Suprapubic skin (tissue), 4 donors: ENCODE data around the gene PI4KB.

ENCODE experiments used
- CTCF ChIP-seq, 2 donors: fragments of 200-600 bp in 1 of 2; fragments of 450-650 bp in 1 of 2; sonication (generic) in 1 of 2; IDR thresholded peaks; one replicate each; pipeline ENCODE4 v1.5.1; 2016 to 2019; ENCODE audit warnings: antibody characterized with exemption in 2 of 2, mild to moderate bottlenecking in 1 of 2, moderate library complexity in 1 of 2
- EP300 ChIP-seq: sonication (generic); formaldehyde crosslinking; IDR thresholded peaks from one replicate; pipeline ENCODE4 v1.6.1; 2017; ENCODE audit warnings: antibody characterized with exemption
- POLR2A ChIP-seq, 2 donors: fragments of 450-650 bp; IDR thresholded peaks; one replicate each; pipeline ENCODE4 v1.6.1; 2017; ENCODE audit warnings: antibody characterized with exemption in 2 of 2, mild to moderate bottlenecking in 2 of 2, moderate library complexity in 2 of 2
- POLR2AphosphoS5 ChIP-seq, 3 donors: sonication (generic); formaldehyde crosslinking; IDR thresholded peaks; one replicate each; pipeline ENCODE4 v1.6.1; 2017; ENCODE audit warnings: antibody characterized with exemption in 3 of 3

GRCh38 chr1:151370211-151370911 is 43.1 kb upstream of the PI4KB start:
- TF ChIP-seq POLR2A (IDR thresholded peaks at IDR 0.05) = no peak
- no peak for TF ChIP-seq CTCF (IDR thresholded peaks at IDR 0.05)
- TF ChIP-seq POLR2AphosphoS5 (IDR thresholded peaks at IDR 0.05) = no peak
- no peak for TF ChIP-seq EP300
